ENCODE results near the gene SHROOM2.

- TF ChIP-seq CTCF (conservative IDR thresholded peaks at IDR 0.05 in 1 of 2, IDR thresholded peaks at IDR 0.05 in 1 of 2; ENCODE audit: low read depth in 1 of 2, low read length in 2 of 2) (no peak), EZH2 (IDR thresholded peaks at IDR 0.05; ENCODE audit: low read length, missing control alignments) (no peak)
Measured at GRCh38 chrX:9862953-9863352, 76.7 kb downstream of the SHROOM2 start.
